Spleen (tissue), 11 donors: ENCODE data around the gene FOXC1. TPM values are rescaled to one million over a fixed set of nuclear protein-coding genes. Genes with fewer than 3 reads are reported as not detected.

Experiments used
- DNase-seq: peaks from one replicate; pipeline ENCODE4 v3.0.0-alpha.2; 2020
- H3K27ac ChIP-seq, 8 donors: fragments of 200-600 bp; sonication (generic) in 7 of 8; 1 replicate in 4 of 8; 2 replicates in 4 of 8; pipeline versions ENCODE4 v1.5.0 to v1.8.0; 2016 to 2021; ENCODE audit warnings: inconsistent platforms in 4 of 8, mild to moderate bottlenecking in 4 of 8, moderate library complexity in 1 of 8
- H3K27me3 ChIP-seq, 7 donors: fragments of 200-600 bp; sonication (generic) in 6 of 7; replicated peaks in 1 of 7; 1 replicate in 4 of 7; 2 replicates in 3 of 7; pipeline versions ENCODE4 v1.5.0 to v1.8.0; 2016 to 2021; ENCODE audit warnings: inconsistent platforms in 3 of 7, mild to moderate bottlenecking in 1 of 7
- H3K36me3 ChIP-seq, 6 donors: fragments of 200-600 bp; sonication (generic) in 5 of 6; 1 replicate in 4 of 6; 2 replicates in 2 of 6; pipeline versions ENCODE4 v1.5.0 to v1.8.0; 2016 to 2021; ENCODE audit warnings: inconsistent platforms in 2 of 6
- H3K4me1 ChIP-seq, 6 donors: fragments of 200-600 bp; sonication (generic) in 5 of 6; 1 replicate in 3 of 6; 2 replicates in 3 of 6; pipeline versions ENCODE4 v1.5.0 to v1.8.0; 2016 to 2021; ENCODE audit warnings: inconsistent platforms in 3 of 6
- H3K4me3 ChIP-seq, 8 donors: fragments of 200-600 bp; sonication (generic) in 7 of 8; 1 replicate in 4 of 8; 2 replicates in 4 of 8; pipeline versions ENCODE4 v1.5.0 to v1.8.0; 2016 to 2021; ENCODE audit warnings: inconsistent platforms in 4 of 8, mild to moderate bottlenecking in 4 of 8, moderate library complexity in 2 of 8
- H3K9me3 ChIP-seq, 8 donors: fragments of 200-600 bp; sonication (generic) in 7 of 8; 1 replicate in 4 of 8; 2 replicates in 4 of 8; pipeline versions ENCODE4 v1.5.0 to v1.8.0; 2016 to 2021; ENCODE audit warnings: inconsistent platforms in 4 of 8
- CTCF ChIP-seq, 11 experiments: fragments of 200-600 bp in 7 of 11; fragments of 450-650 bp in 4 of 11; sonication (generic) in 4 of 11; IDR thresholded peaks in 8 of 11; conservative IDR thresholded peaks in 3 of 11; 1 replicate in 7 of 11; 2 replicates in 4 of 11; pipeline versions ENCODE4 v1.4.0 to v1.8.0; 2016 to 2021; ENCODE audit warnings: antibody characterized with exemption in 11 of 11, inconsistent platforms in 4 of 11, mild to moderate bottlenecking in 1 of 11
- POLR2A ChIP-seq, 3 donors: fragments of 450-650 bp; IDR thresholded peaks; one replicate each; pipeline ENCODE4 v1.5.1; 2017; ENCODE audit warnings: antibody characterized with exemption in 3 of 3, mild to moderate bottlenecking in 1 of 3
- POLR2AphosphoS5 ChIP-seq, 3 donors: sonication (generic); formaldehyde crosslinking; IDR thresholded peaks; one replicate each; pipeline ENCODE4 v1.5.1; 2017; ENCODE audit warnings: antibody characterized with exemption in 3 of 3
- WGBS, 5 donors: extraction: QIAGEN DNeasy Blood & Tissue Kit in 3 of 5; methylation state at CpG; one replicate each; pipeline versions ENCODE4 v1.1.5 to v1.1.7; 2013 to 2018; 5-methylcytosine and 5-hydroxymethylcytosine counted together
- intact Hi-C: fragments of 100-400 bp; cut with DNase I; formaldehyde crosslinking; loops from one replicate; pipeline ENCODE4 v1.15.0; 2023; ENCODE audit warnings: low total_unique reads
- polyA plus RNA-seq, 3 donors: library from polyadenylated mRNA; stranded (reverse); fragments of 200-250 nt; gene quantifications; one replicate each; pipeline ENCODE4 v1.2.1, GENCODE V29; 2013
- total RNA-seq, 7 donors: library from RNA; depleted of rRNA in 3 of 7; stranded (reverse); fragments of >200 nt in 3 of 7; fragmentation: NEBNext Ultra II Directional in 4 of 7; extraction: Animal tissue kit (Norgen Biotek cat#: 25700) in 4 of 7; gene quantifications; one replicate each; pipeline versions ENCODE4 v1.1.0 to v1.2.1, GENCODE V29; 2016 to 2021
- donor health status: healthy with polysubstance abuse.
- donor health status: DM: no; HTN: no; CAD: no; lungs with moderate emphysema.
- donor health status: DM: no; HTN: no; CAD: no.
- donor health status: Bipolar disorder and iron deficiency.
- donor health status: healthy.
- donor health status: DM: no; HTN: no; CAD: no.
- donor health status: DM: yes; HTN: yes; CAD: no.

The FOXC1 gene
- total and polyA plus RNA-seq, 10 donors, result 0.20 to 1.1 (median 0.55) TPM

DNA sequence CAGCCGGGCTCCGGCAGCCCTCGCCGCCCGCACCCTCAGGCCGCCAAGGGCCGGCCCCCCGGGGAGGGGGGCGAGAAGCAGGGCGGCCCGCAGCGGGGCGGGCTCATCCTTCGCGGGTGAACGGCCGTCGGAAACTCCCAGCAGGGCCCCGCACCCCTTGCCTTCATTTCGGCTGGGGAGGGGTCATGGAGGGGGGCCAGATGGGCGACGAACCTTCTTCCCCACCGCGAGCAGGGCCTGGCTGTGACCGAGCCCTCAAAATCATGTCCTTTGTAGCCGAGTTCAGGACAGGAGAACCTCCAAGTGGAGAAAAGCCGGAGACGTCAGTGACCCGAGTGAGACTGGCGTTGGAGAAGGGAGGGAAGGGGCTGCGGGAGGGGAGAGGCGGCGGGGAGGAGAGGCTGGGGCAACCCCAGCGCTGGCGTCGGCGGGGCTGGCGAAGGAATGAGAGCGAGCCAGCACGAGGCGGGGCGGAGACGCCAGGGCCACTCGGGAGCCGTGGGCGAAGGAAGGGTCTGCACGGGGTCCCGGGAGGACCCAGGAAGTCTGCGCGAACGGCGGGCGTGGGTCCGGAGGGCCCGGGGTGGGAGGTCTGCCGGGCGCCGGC lies 571 bp upstream of the FOXC1 start:
- peak; percentile 79 for DNase-seq
- TF ChIP-seq POLR2AphosphoS5 (IDR thresholded peaks at IDR 0.05) (no peak), POLR2A (IDR thresholded peaks at IDR 0.05) (no peak), CTCF (IDR thresholded peaks at IDR 0.05 in 8 of 11, conservative IDR thresholded peaks at IDR 0.05 in 3 of 11) (no peak)
- Histone ChIP-seq H3K9me3 (peaks cover 0 to 5% (median 0%) of the 10 kb centered on the region in 8 donors), H3K4me3 (peak overlapping the region; percentile 18 to 79 (median 65)), H3K27me3 (peaks cover 21 to 100% (median 96%) of the 10 kb centered on the region in 7 donors), H3K4me1 (peaks cover 29 to 96% (median 77%) of the 10 kb centered on the region in 6 donors), H3K36me3 (no peaks in the 10 kb centered on the region), H3K27ac (peak overlapping the region in 1 of 8 donors; percentile 41)
- intact Hi-C loops, result no loop called here
- WGBS, 5 donors, result 2% methylated on average over 51 to 58 of the region's 58 CpGs

- intact Hi-C loops, result no loop called here
- Histone ChIP-seq H3K4me3 (peak overlapping the region in 7 of 8 donors; percentile 33 to 79 (median 65)), H3K9me3 (peaks cover 0 to 18% (median 0%) of the 10 kb centered on the region in 8 donors), H3K27ac (peak overlapping the region in 2 of 8 donors; percentile 59 to 80), H3K4me1 (peaks cover 19 to 93% (median 71%) of the 10 kb centered on the region in 6 donors), H3K27me3 (peaks cover 21 to 100% (median 96%) of the 10 kb centered on the region in 7 donors), H3K36me3 (no peaks in the 10 kb centered on the region)
- TF ChIP-seq POLR2AphosphoS5 (IDR thresholded peaks at IDR 0.05) (no peak), POLR2A (IDR thresholded peaks at IDR 0.05) (no peak), CTCF (IDR thresholded peaks at IDR 0.05 in 8 of 11, conservative IDR thresholded peaks at IDR 0.05 in 3 of 11) (no peak)
- WGBS, 5 donors, result 2 to 11% (median 3%) methylated on average over 38 to 101 of the region's 101 CpGs
- no peak for DNase-seq
These were observed 994 bp downstream of the FOXC1 start for GRCh38 chr6:1610497-1611321.

- Histone ChIP-seq H3K27me3 (peaks cover 19 to 100% (median 94%) of the 10 kb centered on the region in 7 donors), H3K9me3 (peaks cover 0 to 18% (median 0%) of the 10 kb centered on the region in 8 donors), H3K4me3 (peak overlapping the region in 7 of 8 donors; percentile 22 to 79 (median 65)), H3K36me3 (no peaks in the 10 kb centered on the region), H3K4me1 (peaks cover 19 to 88% (median 68%) of the 10 kb centered on the region in 6 donors), H3K27ac (peak overlapping the region in 1 of 8 donors; percentile 80)
- no peak for DNase-seq
- intact Hi-C loops, result no loop called here
- TF ChIP-seq POLR2AphosphoS5 (IDR thresholded peaks at IDR 0.05) (no peak), CTCF (IDR thresholded peaks at IDR 0.05 in 8 of 11, conservative IDR thresholded peaks at IDR 0.05 in 3 of 11) (no peak), POLR2A (IDR thresholded peaks at IDR 0.05) (no peak)
- 4 to 43% (median 7%) methylated on average over 8 to 38 of the region's 38 CpGs for WGBS, 5 donors
These were observed 1.5 kb downstream of the FOXC1 start for GRCh38 chr6:1611322-1611571.
